Fibroblast of skin of abdomen (primary cell): ENCODE data around the gene POFUT2.

Source experiments
- DNase-seq: peaks from one replicate; pipeline ENCODE4 v3.0.0-alpha.2; 2013

Gene POFUT2

DNA sequence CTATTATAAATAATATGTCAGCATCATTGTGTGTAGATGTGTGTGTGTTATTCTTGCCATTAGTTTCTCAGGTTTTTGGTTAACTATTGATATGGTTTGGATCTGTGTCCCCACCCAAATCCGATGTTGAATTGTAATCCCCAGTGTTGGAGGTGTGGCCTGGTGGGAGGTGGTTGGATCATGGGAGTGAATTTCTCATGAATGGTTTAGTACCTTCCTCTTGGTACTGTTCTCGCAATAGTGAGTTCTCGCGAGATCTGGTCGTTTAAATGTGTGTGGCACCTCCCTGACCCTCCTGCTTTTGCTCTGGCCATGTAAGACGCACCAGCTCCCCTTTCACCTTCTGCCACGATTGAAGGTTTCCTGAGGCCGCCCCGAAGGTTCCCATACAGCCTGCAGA, 9.6 kb upstream of the POFUT2 start:
- no peak for DNase-seq

DNA sequence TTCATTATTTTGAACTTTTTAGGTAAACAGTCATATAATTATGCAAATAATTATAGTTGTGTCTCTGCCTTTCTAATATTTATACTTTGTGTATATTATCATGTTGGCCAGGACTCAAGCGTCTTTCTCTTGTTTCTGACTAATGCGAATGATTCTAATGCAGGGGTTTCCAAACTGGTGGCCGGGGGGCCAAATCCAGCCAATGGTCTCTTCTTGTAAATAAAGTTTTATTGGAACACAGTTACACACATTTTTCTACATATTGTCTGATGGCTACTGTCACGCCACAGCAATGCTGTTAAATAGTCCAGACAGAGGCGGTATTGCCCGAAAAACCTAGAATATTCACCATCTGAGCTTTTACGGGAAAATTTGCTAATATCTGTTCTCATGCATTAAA, 8.9 kb upstream of the POFUT2 start:
- no peak for DNase-seq

DNA sequence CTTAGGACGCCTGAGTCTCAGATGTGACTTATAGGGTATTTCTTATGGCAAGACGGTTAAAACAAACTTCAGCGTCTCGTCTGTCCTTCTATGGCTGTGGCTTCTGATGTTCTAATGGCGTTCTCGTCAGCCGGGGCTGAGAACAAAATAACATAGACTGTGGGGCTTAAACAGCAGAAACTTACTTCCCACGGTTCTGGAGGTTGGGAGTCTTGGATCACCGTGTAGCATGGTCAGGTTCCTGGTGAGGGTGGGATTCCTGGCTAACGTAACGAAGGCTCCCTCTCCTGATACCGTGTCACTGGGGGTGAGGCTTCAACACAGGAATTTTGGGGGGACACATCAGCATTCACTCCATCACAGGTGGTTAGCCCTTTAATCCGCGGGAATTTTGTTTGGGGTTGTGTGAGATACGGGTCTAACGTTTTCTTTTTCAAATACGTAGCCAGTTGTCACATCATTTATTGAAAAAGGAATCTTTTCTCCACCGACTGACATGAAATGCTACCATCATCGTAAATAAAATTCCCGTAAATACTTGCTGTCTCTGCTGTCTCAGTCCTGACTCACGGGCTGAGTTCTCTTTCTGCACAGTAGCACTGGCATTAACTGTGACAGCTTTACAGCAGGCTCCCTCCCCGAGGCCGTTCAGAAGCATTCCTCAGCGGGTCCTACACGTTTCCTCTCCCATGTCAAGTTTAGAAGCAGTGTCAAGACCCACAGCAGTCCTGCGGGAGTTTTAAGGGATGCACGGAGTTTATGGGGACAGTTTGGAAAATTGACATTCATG, 8.1 kb upstream of the POFUT2 start:
- peak; percentile 84 for DNase-seq

DNA sequence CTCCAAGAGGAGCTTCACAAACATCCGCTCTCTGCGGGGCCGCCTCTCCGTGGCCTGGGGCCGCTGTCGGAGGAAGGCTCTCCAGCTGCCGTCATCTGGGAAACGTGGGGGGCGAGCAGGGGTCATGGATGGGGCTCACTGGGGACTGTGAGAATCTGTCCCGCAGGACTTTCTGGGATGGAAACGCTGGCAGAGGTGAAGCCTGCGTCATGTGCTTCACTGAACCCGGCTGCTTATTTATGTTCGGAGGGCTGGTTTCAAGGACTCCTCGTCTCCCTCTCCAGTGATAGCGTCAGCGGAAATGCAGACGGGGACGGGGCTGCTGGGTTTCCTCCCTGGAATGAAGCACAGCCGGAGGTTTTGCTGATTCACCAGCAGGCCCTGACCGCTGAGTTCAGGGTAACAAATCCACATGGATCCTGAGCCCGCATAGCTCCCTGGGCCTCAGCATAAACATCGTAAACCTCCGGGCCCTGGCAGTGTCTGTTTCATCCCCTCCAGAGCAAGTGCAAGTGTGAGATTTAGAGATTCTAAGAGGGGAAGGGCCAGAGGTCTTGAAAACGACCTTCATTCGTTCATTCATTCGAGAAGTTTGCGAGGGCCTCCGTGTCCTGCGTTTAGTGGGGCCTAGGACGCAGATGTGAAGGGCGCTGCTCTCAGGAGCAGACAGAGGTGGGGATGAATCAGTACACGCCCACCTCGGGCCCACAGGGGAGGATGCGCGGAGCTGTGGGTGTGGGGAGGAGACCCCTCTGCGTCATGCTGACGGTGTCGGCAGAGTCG, 7.0 kb upstream of the POFUT2 start:
- DNase-seq = peak; percentile 98

DNA sequence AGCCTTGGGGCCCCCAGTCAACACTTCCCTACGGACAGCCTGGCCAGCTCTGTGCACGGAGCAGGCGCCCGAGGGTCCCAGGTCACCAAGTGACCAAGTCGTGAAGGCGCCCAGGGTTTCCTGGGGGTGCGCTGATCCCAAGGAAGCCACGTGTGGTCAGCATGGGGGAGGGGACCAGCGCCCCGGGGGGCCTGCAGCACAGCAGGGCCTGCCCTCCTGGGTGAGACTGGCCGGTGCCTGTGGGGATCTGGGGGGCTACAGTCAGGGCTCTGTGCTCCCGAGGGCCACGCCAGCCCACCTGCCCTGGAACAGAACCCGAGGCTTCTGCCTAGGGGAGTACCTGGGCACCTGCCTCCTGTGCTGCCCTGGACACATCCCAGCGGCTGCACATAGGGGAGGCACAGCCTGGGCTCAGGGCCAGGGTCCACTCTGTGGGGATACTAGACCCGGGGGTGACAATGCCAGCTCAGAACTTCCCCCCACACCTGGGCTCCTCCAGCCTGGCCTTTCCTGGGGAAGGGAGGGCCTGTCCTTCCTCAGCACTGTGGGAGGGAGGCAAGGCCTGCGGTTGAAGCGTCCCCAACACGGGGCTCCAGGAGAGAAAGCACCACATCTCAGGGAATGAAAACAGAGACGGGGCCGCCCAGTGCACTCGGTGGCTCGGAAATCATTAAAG, 6.2 kb upstream of the POFUT2 start:
- DNase-seq = no peak

DNA sequence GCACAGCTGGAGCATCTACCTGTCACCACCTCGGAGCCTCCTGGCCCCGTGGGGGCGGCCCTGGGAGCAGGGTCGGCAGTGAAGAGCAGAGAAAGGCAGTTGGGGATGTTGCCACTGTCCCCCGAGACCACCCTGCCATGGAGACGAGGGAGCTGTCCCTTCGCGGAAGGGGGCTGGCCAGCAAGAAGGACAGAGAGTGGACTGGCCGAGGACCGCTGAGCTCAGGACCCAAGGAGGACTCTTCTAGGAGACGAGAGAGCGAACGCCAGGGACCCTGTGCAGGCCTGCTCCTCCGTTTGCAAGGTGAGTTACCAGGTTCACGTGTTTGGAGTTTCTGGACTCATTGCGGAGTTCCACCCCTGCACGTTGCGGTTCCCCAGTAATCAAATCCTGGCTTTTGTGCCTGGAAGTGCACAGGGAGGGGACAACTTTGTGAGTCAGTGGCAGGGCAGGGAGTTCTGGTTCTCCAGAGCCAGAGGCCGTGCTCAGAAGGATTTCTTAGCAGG, 5.6 kb upstream of the POFUT2 start:
- DNase-seq = no peak

DNA sequence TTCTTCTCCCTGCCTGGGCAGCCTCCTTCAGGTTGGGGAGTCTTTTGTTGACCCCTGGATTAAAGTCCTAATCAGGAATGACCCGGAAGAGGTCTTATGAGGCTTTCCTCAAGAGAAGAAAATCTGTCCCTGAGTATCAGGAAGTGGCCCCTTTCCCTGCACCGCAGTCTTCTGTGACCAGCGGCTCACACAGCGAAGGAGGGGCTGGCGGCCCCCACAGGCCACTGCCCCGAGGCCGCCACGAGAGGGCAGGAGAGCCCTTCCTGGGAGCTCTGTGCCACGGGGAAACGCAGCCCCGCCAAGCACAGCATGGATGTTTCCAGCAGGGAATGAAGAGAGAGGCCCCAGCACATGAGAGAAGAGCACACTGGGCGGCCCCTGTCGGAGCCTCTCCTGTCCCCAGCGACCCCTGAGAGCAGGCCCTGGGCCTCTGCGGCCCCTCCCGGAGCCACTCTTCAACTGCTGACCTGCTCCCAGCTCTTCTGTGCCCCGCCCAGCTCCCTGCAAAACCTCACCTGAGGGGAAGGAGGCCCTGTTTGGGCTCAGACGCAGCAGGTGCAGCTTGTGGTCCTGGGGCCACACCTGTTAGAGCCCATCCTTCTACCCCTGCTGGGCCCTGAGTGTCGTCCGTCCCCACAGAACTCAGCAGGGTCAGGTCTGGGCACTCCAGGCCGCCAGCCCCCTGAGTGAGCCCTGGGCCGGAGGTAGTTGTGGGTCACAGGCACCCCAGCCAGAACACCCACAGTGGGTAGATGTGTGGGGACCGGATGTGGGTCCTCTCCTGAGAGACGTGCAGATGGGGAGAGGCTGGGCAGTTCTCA, 4.9 kb upstream of the POFUT2 start:
- peak; percentile 83 for DNase-seq

DNA sequence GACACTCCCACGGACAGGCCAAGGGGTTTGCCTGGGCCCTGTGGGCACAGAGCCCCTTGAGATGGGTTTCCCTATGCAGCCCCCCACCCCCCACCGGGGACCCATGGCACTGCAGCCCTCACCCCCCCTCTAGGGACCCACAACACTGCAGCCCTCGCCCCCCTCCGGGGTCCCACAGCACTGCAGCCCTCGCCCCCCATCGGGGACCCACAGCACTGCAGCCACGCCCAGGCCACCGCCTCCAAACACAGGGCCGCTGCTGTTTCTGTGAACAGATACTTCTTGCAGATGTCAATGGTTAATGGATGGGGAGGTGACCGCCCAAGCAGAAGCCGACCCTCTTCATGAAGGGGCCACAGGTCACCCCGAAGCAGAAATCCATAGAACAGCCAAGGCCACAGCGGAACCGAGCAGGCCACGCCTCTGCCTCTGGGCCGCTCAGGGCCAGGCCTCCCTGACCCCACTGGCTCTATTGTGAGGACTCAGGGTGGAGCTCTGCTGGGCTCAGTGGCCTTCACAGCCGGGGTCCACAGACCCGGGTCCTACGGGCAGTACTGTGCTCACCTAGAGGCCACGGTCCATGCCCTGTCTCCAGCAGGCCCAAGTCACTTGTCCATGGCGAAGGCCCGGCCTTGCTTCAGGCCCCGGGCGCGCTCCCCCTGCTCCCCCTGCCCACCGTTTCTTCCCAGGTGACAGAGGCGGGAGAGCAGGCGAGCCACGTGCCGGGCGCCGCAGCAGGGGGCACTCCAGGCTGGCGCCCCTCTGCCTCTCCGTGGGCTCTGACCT, 4.1 kb upstream of the POFUT2 start:
- no peak for DNase-seq

DNA sequence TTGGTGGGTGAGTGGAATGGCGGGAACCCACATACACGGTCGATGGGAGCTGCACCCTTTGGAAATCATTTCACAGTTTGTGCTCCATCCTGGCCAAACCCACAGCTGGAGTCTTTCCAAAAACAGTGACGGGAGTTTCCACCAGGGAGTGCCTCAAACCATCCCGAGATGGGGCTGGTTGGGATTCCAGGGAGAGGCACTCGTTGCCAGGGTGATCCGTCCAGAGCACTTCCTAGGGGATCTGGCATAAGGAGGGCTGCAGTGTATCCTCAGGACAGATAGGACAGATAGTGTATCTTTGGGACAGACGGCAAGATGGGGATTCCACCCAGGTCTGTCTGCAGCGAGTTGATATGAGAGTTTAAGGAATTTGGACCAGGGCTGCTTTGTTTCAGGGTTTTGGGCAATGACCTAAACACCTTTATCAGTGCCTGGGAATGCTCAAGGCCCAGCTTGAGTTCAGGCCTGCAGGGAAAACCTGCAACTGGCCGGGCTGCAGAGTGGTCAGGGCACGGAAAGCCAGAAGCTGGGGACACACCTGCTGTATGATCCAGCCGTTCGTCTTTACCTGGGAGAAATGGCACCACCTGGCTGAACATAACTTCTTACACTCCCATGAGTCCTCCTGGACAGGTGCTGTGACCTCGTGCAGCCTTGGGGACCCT, 3.4 kb upstream of the POFUT2 start:
- peak; percentile 34 for DNase-seq

DNA sequence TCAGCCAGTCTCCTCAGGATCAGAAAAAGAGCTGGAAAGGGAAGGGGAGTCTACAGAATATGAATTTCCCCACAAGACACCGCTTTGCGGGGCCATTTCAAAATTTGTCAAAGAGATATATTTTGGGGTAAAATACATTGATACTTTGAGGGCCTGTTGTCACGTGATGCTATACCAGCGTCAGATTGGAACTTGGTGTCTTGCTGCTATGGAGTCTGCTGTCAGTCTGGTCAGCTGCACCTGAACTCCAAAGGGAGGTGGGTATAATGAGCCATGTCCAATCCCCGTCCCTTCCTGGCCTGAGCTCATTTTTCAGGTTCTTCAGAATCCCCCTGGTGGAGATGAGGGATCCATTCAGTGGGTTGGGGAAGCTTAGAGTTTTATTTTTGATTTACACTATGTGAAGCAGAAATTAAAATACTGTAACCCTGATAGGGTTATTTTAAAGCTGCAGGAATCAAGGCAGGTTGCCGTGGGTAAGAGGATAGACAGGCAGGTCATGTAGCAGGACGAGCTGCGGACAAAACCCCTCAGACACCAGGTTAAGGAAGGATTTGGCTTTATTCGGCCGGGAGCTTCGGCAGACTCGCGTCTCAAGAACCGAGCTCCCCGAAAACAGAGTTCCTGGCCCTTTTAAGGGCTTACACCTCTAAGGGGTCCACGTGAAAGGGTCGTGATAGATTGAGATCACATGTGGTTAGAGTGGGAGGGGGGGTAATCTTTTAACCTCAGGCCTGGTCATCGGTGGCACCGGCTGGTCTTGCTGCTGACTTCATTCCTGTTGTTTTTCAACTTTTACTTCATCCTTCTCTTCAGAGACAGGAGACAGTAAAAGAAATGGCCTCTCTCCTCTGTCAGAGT, 2.2 kb upstream of the POFUT2 start:
- no peak for DNase-seq

DNA sequence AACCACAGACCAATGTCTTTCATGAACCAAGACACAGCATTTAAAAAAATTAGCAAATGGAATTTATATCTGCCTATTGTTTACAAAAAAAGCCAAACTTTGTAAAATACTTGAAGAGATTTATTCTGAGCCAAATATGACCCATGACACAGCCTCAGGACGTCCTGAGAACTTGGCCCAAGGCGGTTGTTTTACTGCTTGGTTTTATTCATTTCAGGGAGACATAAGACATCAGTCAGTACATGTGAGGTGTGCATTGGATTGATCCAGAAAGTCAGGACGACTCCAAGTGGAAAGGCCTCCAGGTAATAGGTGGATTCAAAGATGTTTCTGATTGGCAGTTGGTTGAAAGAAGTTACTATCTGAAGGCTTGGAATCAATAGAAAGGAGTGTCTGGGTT, 1.4 kb upstream of the POFUT2 start:
- no peak for DNase-seq

DNA sequence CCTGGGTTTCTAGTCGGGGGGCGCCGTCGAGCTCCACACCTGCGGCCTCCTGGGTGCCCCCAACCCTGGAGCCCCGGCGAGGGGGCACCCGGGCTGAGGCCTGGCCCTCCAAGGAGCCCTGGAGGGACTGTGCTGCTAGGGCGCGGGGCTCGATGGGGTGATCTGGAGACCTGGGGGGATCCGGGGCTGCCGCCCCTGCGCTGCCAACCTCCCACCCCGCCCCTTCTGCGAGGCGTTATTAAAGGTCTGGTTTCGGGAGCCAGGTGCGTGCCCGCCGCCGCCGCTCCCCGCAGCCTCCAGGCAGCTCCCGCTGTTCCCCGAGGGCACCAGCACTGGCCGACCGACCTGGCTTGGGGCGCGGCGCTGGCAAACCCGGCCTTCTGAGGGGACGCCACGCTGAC, 746 bp upstream of the POFUT2 start:
- DNase-seq = no peak

DNA sequence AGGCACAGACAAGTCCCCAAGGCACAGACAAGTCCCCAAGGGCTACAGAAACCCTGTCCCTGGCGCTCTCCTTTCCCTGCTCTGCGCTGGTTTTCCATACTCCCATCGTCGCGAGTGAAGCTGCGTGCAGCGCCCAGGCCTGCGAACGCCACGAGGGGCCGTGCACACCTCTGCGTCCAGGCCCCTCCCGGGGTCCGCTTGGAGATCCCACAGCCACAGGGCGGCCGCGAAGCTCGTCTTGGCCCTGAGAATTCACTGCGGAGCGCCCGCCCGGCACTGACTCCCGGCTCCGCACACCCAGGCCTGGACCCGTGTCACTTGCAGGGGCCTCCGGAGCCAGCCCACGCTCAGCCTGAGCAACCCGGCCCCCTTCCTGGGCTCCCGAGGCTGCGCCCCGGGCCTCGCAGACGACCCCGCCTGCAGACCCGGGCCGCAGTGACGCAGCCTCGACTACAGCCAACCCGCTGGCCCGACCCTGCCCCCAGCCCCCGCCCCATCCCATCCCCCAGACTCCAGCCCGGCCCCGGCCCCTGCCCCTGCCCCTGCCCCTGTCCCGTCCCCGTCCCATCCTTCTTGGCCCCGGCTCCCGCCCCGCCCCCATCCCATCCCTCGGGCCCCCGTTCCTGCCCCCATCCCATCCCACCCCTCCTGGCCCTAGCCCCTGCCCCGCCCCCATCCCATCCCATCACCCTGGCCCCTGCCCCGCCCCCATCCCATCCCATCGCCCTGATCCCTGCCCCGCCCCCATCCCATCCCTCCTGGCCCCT, 841 bp downstream of the POFUT2 start:
- no peak for DNase-seq

DNA sequence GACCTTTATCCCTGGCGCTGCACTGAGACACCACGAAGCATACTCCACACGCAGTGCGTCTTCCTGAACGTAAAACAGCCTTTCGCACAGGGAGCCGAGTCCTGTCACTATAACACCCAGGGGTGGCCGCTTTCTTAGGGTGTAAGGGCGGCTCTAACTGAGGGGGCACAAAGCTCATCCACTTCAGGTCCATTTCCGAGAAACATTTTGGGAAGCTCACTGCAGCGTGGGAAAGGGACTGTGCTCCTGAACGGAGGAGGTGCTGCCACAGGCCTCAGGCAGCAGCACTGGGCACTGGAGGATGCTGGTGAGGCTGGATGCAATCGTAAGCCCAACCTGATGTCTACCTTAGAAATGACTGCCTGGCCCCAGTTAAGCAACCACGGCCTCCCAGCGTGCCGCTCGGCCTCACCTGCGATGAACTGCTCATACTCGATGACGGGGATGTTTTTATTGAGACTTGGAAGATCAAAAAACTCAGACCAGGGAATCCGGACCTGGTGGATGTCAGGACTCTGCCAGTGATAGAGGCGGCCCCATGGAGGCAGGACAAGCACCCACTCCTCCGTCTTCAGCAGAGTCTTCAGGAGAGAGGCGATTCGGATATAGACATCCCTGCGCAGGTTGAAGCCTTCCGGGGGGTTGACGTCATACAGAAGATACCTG, 2.3 kb downstream of the POFUT2 start:
- no peak for DNase-seq

DNA sequence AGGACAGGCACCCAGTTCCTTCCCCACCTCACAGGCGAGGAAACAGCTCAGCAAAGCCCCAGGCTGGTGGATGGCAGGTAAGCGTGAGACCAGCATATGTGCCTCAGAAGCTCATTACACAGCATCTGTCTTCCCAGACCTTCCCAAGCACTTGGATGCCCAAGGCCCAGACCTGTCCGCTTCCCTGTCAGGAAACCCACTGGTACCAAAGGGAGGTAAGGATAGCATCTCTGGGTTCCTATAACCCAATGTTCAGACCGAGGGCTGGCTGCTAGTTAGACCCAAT, 3.3 kb downstream of the POFUT2 start:
- no peak for DNase-seq

DNA sequence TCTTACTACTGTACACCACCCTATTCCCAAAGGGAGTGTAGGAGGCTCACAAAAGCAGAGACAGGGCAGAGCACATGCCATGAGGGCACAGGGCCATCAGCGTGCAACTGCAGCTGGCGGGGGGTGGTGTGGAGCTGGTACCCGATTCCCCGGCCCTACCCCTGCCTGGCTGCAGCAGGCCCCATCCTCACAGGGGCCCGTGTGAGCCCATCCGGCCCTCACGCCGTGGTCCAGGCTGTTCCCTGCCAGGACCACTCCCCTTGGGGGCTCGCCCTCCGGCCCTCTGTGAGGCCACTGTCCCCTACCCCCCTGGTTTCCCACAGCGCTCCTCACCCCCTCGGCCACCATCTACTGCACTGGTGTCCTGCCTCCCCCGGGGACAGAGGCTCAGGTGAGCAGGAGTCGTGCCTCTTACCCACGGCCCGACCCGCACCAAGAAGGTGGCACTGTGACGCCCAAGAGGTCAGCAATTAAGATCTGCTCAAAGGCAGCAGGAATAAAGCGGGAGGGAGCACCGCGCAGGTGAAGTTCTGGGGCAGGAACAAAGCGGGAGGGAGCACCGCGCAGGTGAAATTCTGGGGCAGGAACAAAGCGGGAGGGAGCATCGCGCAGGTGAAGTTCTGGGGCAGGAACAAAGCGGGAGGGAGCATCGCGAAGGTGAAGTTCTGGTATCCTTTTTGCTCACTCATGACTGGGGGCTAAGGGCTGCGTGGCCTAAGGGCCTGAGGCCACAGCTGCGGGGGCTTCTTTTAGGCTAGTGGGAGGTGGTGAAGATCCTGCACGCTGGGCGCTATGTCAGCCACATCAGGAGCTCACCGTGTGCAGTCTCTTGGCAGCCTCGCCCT, 3.9 kb downstream of the POFUT2 start:
- no peak for DNase-seq

DNA sequence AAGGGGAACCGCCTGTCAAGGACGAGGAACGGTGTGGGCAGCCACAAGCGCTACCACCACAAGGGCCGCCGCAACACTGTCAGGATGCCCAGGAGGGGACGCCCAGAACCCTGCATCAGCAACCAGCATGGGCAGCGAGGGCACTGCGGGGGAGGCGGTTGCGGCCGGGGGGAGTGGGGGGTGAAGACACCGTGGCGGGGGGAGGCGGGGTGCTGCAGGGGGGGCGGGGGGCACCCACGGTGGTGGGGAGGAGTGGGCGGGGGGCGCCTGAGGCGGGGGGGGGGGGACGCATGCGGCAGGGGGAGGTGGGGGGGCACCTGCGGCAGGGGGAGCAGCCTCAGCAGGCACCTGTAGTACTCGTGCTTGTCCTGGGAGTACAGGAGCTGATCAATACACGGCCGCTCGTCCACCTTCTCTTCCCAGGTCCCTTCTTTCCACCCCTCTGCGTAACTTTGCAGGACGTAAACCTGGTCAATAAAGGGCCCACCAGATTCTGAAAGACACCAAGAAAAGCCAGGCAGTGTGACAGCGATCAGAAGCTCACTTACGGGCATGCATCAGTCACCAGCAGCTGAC, 4.6 kb downstream of the POFUT2 start:
- DNase-seq = no peak
